Hepatocyte (in vitro differentiated cells): ENCODE measurements around the gene OTOS.

Source experiments
- EZH2 ChIP-seq: fragments of 200-600 bp; sonication (generic); IDR thresholded peaks from 2 replicates; pipeline ENCODE4 v1.6.1; 2016; ENCODE audit warnings: antibody characterized with exemption, mild to moderate bottlenecking, borderline replicate concordance
- EZH2phosphoT487 ChIP-seq: fragments of 200-600 bp; sonication (generic); IDR thresholded peaks from one replicate; pipeline ENCODE4 v1.6.1; 2018; ENCODE audit warnings: antibody characterized with exemption, mild to moderate bottlenecking, low read depth, moderate library complexity; ENCODE audit not compliant: unreplicated experiment, severe bottlenecking
- TF ChIP-seq, protein P1 (sequence below): fragments of 200-600 bp; sonication (generic); IDR thresholded peaks from 2 replicates; pipeline ENCODE4 v1.5.1; 2016; ENCODE audit warnings: antibody characterized with exemption, mild to moderate bottlenecking; ENCODE audit not compliant: poor library complexity

GRCh38 chr2:240135706-240136012 is 4.8 kb downstream of the OTOS start:
- TF ChIP-seq, protein P1, sequence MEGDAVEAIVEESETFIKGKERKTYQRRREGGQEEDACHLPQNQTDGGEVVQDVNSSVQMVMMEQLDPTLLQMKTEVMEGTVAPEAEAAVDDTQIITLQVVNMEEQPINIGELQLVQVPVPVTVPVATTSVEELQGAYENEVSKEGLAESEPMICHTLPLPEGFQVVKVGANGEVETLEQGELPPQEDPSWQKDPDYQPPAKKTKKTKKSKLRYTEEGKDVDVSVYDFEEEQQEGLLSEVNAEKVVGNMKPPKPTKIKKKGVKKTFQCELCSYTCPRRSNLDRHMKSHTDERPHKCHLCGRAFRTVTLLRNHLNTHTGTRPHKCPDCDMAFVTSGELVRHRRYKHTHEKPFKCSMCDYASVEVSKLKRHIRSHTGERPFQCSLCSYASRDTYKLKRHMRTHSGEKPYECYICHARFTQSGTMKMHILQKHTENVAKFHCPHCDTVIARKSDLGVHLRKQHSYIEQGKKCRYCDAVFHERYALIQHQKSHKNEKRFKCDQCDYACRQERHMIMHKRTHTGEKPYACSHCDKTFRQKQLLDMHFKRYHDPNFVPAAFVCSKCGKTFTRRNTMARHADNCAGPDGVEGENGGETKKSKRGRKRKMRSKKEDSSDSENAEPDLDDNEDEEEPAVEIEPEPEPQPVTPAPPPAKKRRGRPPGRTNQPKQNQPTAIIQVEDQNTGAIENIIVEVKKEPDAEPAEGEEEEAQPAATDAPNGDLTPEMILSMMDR, result no peak
- TF ChIP-seq EZH2phosphoT487 (no peak), EZH2 (no peak)
